ENCODE measurements around the gene UGT1A9.

- TF ChIP-seq CTCF (conservative IDR thresholded peaks at IDR 0.05): no peak
- TF ChIP-seq EZH2 (IDR thresholded peaks at IDR 0.05; ENCODE audit: low read depth): no peak
Measured at GRCh38 chr2:233656443-233656842, 15.3 kb upstream of the UGT1A9 start.

All from PC-9 (cell line).